Stomach (tissue), 9 donors: ENCODE data around the gene ALX3. TPM values are rescaled to one million over a fixed set of nuclear protein-coding genes. Genes with fewer than 3 reads are reported as not detected.

ENCODE experiments used
- DNase-seq, 2 donors: peaks; one replicate each; pipeline versions ENCODE4 v3.0.0 to v3.0.0-alpha.2; 2013 to 2019
- H3K27ac ChIP-seq, 5 donors: fragments of 200-600 bp in 4 of 5; sonication (generic) in 4 of 5; one replicate each; pipeline ENCODE4 v1.5.1; 2013 to 2019; ENCODE audit warnings: mild to moderate bottlenecking in 1 of 5, moderate library complexity in 1 of 5
- H3K27me3 ChIP-seq, 3 donors: fragments of 200-600 bp; sonication (generic); one replicate each; pipeline ENCODE4 v1.5.1; 2017 to 2019; ENCODE audit warnings: mixed run types in 1 of 3
- H3K36me3 ChIP-seq, 4 donors: fragments of 200-600 bp; sonication (generic); 1 replicate in 3 of 4; 2 replicates in 1 of 4; pipeline ENCODE4 v1.5.1; 2016 to 2019
- H3K4me1 ChIP-seq, 4 donors: fragments of 200-600 bp; sonication (generic); one replicate each; pipeline ENCODE4 v1.5.1; 2016 to 2019
- H3K4me3 ChIP-seq, 4 donors: fragments of 200-600 bp; sonication (generic) in 3 of 4; one replicate each; pipeline ENCODE4 v1.5.1; 2016 to 2019; ENCODE audit warnings: mild to moderate bottlenecking in 1 of 4
- H3K9me3 ChIP-seq, 4 donors: fragments of 200-600 bp; sonication (generic); one replicate each; pipeline ENCODE4 v1.5.1; 2016 to 2019
- CTCF ChIP-seq, 7 experiments: fragments of 450-650 bp in 4 of 7; fragments of 200-600 bp in 3 of 7; sonication (generic) in 3 of 7; IDR thresholded peaks; one replicate each; pipeline ENCODE4 v1.5.1; 2016 to 2019; ENCODE audit warnings: antibody characterized with exemption in 7 of 7, control low read depth in 2 of 7, mild to moderate bottlenecking in 1 of 7
- EP300 ChIP-seq: sonication (generic); formaldehyde crosslinking; IDR thresholded peaks from one replicate; pipeline ENCODE4 v1.6.1; 2017; ENCODE audit warnings: antibody characterized with exemption
- POLR2A ChIP-seq, 4 donors: fragments of 450-650 bp; IDR thresholded peaks; one replicate each; pipeline ENCODE4 v1.6.1; 2016; ENCODE audit warnings: antibody characterized with exemption in 4 of 4, control low read depth in 2 of 4, mild to moderate bottlenecking in 1 of 4, moderate library complexity in 1 of 4
- POLR2AphosphoS5 ChIP-seq, 3 donors: sonication (generic); formaldehyde crosslinking; IDR thresholded peaks; one replicate each; pipeline ENCODE4 v1.6.1; 2016; ENCODE audit warnings: antibody characterized with exemption in 3 of 3
- WGBS, 5 donors: extraction: QIAGEN DNeasy Blood & Tissue Kit in 3 of 5; methylation state at CpG; one replicate each; pipeline versions ENCODE4 v1.1.5 to v1.1.7; 2013 to 2018; 5-methylcytosine and 5-hydroxymethylcytosine counted together
- intact Hi-C: fragments of 100-400 bp; cut with DNase I; formaldehyde crosslinking; loops from one replicate; pipeline ENCODE4 v1.15.1; 2023; ENCODE audit warnings: low total_unique reads
- polyA plus RNA-seq, 3 donors: library from polyadenylated mRNA; stranded (reverse); fragments of 200-250 nt; gene quantifications; one replicate each; pipeline ENCODE4 v1.2.3, GENCODE V29; 2013
- total RNA-seq, 5 donors: library from RNA; depleted of rRNA; stranded (reverse); fragments of >200 nt; gene quantifications; one replicate each; pipeline versions ENCODE4 v1.1.0 to v1.2.3, GENCODE V29; 2014 to 2016
- donor health status: healthy with polysubstance abuse.
- donor health status: Bipolar disorder and iron deficiency.
- donor health status: healthy.

ALX3 gene
- total and polyA plus RNA-seq, 8 donors = 0.08 TPM; not detected in 7

GRCh38 chr1:110068646-110069403 is 1.6 kb downstream of the ALX3 start:
- Histone ChIP-seq H3K9me3 (peaks cover 0 to 11% (median 4%) of the 10 kb centered on the region in 4 donors), H3K36me3 (no peaks in the 10 kb centered on the region), H3K27ac (no peak overlapping the region), H3K4me3 (peak overlapping the region in 1 of 4 donors; percentile 45), H3K27me3 (peaks cover 27 to 83% (median 68%) of the 10 kb centered on the region in 3 donors), H3K4me1 (peaks cover 34 to 36% (median 36%) of the 10 kb centered on the region in 4 donors)
- no peak for TF ChIP-seq CTCF (IDR thresholded peaks at IDR 0.05)
- TF ChIP-seq EP300 = no peak
- no peak for TF ChIP-seq POLR2A (IDR thresholded peaks at IDR 0.05)
- peak in 1 of 3 donors; percentile 11 for TF ChIP-seq POLR2AphosphoS5 (IDR thresholded peaks at IDR 0.05)
- WGBS, 5 donors = 4 to 14% (median 11%) methylated on average over 53 to 68 of the region's 68 CpGs
- intact Hi-C loops = no loop called here
- peak in 1 of 2 donors; percentile 53 for DNase-seq

GRCh38 chr1:110067893-110068645 is 2.4 kb downstream of the ALX3 start:
- intact Hi-C loops = no loop called here
- peak in 1 of 2 donors; percentile 55 for DNase-seq
- no peak overlapping the region for H3K27ac ChIP-seq
- TF ChIP-seq POLR2A (IDR thresholded peaks at IDR 0.05) (no peak), CTCF (IDR thresholded peaks at IDR 0.05) (no peak), POLR2AphosphoS5 (IDR thresholded peaks at IDR 0.05) (no peak), EP300 (no peak)
- H3K4me1 ChIP-seq = peaks cover 34 to 36% (median 36%) of the 10 kb centered on the region in 4 donors
- H3K36me3 ChIP-seq = no peaks in the 10 kb centered on the region
- peaks cover 0 to 11% (median 4%) of the 10 kb centered on the region in 4 donors for H3K9me3 ChIP-seq
- peaks cover 27 to 75% (median 62%) of the 10 kb centered on the region in 3 donors for H3K27me3 ChIP-seq
- peak overlapping the region in 2 of 4 donors; percentile 9 to 45 for H3K4me3 ChIP-seq
- WGBS, 5 donors = 8 to 19% (median 10%) methylated on average over 37 to 68 of the region's 68 CpGs

GRCh38 chr1:110067479-110067892 is 3.0 kb downstream of the ALX3 start:
- peaks cover 27 to 70% (median 58%) of the 10 kb centered on the region in 3 donors for H3K27me3 ChIP-seq
- DNase-seq = no peak
- peaks cover 34 to 36% (median 36%) of the 10 kb centered on the region in 4 donors for H3K4me1 ChIP-seq
- H3K36me3 ChIP-seq = no peaks in the 10 kb centered on the region
- peak overlapping the region in 1 of 4 donors; percentile 45 for H3K4me3 ChIP-seq
- intact Hi-C loops = no loop called here
- peaks cover 0 to 11% (median 4%) of the 10 kb centered on the region in 4 donors for H3K9me3 ChIP-seq
- TF ChIP-seq EP300 (no peak), CTCF (IDR thresholded peaks at IDR 0.05) (no peak)
- WGBS, 5 donors = 31 to 58% (median 36%) methylated on average over 19 to 23 of the region's 23 CpGs
- H3K27ac ChIP-seq = no peak overlapping the region

GRCh38 chr1:110065841-110066240 is 4.6 kb downstream of the ALX3 start:
- Histone ChIP-seq H3K36me3 (peaks cover 0 to 10% (median 10%) of the 10 kb centered on the region in 4 donors), H3K27ac (no peak overlapping the region), H3K4me3 (no peak overlapping the region), H3K4me1 (peaks cover 33 to 36% (median 34%) of the 10 kb centered on the region in 4 donors), H3K9me3 (peaks cover 0 to 11% (median 4%) of the 10 kb centered on the region in 4 donors), H3K27me3 (peaks cover 27 to 53% (median 42%) of the 10 kb centered on the region in 3 donors)
- intact Hi-C loops = no loop called here
- TF ChIP-seq CTCF (IDR thresholded peaks at IDR 0.05) (no peak), EP300 (no peak), POLR2A (IDR thresholded peaks at IDR 0.05) (no peak), POLR2AphosphoS5 (IDR thresholded peaks at IDR 0.05) (no peak)
- no peak for DNase-seq
- 87 to 95% (median 89%) methylated on average over 4 to 5 of the region's 5 CpGs for WGBS, 5 donors
